IPS DF 6.9 (cell line): ENCODE measurements around the gene RNU2-63P.
"Not testable (repeated sequence)": the region's sequence is repeated elsewhere in the genome, so short reads cannot be mapped to it uniquely, and the experiment has no call there.

Source experiments
- DNase-seq: peaks from one replicate; pipeline ENCODE4 v3.0.0-alpha.2; 2013; ENCODE audit warnings: low read depth, low spot score
- H3K27ac ChIP-seq: one replicate; pipeline ENCODE4 v1.5.1; 2013; ENCODE audit warnings: low read length, control low read depth
- H3K27me3 ChIP-seq: 2 replicates; pipeline ENCODE4 v1.6.1; 2013; ENCODE audit warnings: mild to moderate bottlenecking, low read length; ENCODE audit not compliant: control insufficient read depth, insufficient read depth
- H3K36me3 ChIP-seq: 2 replicates; pipeline ENCODE4 v1.6.1; 2013; ENCODE audit warnings: low read length; ENCODE audit not compliant: control insufficient read depth, insufficient read depth
- H3K4me1 ChIP-seq: 2 replicates; pipeline ENCODE4 v1.6.1; 2013; ENCODE audit warnings: low read length; ENCODE audit not compliant: control insufficient read depth, insufficient read depth
- H3K4me3 ChIP-seq: 2 replicates; pipeline ENCODE4 v1.5.1; 2013; ENCODE audit warnings: mild to moderate bottlenecking, low read length
- H3K9me3 ChIP-seq: 2 replicates; pipeline ENCODE4 v1.6.1; 2013; ENCODE audit warnings: low read length, inconsistent platforms; ENCODE audit not compliant: control insufficient read depth, insufficient read depth
- WGBS: extraction: QIAGEN DNeasy Blood & Tissue Kit; methylation state at CpG from one replicate; pipeline ENCODE4 v1.1.7; 2013; ENCODE audit warnings: mixed read lengths, missing lambda C conversion rate; ENCODE audit not compliant: insufficient read length, insufficient coverage; 5-methylcytosine and 5-hydroxymethylcytosine counted together

Gene RNU2-63P

DNA sequence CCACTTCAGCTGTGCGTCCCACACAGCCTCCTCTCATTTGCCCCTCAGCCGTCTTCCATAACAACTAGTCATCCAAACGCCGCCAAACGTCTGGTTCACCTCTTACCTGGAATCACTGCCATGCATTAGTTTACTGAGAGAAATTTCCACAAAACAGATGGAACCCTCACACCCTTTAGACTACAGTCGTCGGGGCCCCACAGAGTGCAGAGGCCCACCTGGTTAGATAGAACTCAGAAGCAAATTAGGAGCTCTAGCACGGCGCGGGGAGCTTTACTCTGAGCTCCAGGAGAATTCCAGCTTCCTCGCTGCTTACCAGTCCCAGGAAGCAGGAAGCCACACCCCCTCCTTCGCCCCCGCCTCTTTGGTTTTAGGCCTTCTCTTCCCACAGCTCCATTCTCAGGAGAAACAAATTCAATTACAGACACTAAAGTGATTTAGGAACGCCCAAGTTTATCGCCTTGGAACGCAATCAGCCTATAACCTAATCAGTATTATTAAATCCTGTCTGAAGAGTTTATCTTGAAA is 9.4 kb downstream of the RNU2-63P start:
- no peaks in the 10 kb centered on the region for H3K36me3 ChIP-seq
- WGBS = no CpG with 5 or more reads among the region's 16 CpGs
- H3K4me3 ChIP-seq = no peak overlapping the region
- H3K9me3 ChIP-seq = no peaks in the 10 kb centered on the region
- H3K27me3 ChIP-seq = no peaks in the 10 kb centered on the region
- no peak for DNase-seq
- no peaks in the 10 kb centered on the region for H3K4me1 ChIP-seq
- no peak overlapping the region for H3K27ac ChIP-seq

DNA sequence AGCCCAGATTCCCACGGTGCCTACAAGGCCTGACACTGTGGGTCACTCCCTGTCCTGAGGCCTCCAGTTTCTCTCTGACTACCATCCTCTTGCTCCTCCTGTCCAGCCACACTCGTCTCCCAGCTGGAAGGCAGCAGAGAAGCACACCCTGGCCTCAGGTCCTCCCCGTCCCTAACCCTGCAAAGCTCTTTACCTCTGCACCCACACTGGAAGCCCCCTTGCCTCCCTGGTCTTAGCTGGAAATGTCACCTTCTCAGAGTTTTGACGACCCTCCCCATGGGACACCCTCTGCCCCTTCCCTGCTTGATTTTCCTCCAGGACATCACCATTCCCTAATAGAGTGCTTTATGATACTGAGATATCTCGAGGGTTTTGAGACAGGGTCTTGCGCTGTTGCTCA is 10.6 kb downstream of the RNU2-63P start:
- no peak for DNase-seq
- Histone ChIP-seq H3K27me3 (no peaks in the 10 kb centered on the region), H3K27ac (no peak overlapping the region), H3K4me1 (no peaks in the 10 kb centered on the region), H3K36me3 (no peaks in the 10 kb centered on the region), H3K9me3 (no peaks in the 10 kb centered on the region), H3K4me3 (no peak overlapping the region)
- WGBS = no CpG with 5 or more reads among the region's 6 CpGs

DNA sequence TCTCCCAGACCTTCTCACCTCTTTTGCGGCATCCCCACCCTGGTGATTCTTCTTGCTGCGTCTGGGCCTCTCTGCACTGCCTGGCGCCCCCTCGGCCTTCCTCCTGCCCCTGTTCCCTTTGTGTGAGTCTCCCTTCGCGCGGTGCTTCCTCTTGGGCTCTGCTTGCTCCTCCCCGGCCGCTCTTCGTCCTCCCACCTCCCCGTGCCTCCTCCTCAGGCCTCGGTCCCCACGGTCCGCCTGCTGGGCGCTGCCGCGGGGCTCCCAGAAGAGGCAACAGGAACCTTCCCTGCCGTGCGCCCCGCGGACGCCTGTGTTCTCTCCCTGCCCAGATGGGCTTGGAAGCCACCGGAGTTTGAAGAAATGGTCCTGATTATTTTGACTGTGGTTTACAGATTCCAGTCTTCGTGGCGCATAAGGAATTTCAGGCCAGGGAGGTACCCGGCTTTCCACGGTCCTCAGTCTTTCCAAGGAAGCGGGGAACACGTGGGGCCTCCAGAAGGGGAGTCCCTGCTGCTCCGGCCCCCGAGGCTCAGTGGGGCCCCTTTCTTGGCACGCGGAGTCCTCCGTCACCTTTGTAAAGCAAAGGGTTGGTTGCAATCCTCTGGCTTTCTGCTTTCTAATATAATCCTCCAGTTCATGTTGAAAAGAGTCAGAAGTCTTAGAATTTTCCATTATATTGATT is 13.1 kb downstream of the RNU2-63P start:
- WGBS = no CpG with 5 or more reads among the region's 34 CpGs
- no peak overlapping the region for H3K27ac ChIP-seq

DNA sequence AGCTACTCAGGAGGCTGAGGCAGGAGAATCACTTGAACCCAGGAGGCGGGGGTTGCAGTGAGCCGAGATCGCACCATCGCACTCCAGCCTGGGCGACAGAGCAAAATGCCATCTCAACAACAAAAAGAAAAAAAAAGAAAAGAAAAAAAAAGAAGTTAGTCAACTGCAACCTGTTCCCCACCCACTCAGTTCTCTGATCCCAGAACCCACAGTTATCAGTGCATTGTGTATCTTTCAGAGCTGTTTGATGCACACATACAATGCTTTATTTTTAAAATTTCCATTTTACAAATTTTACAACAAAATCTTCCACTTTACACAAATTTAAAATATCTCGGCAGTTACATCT is 14.0 kb downstream of the RNU2-63P start:
- H3K4me1 ChIP-seq = no peaks in the 10 kb centered on the region
- no peaks in the 10 kb centered on the region for H3K9me3 ChIP-seq
- H3K36me3 ChIP-seq = no peaks in the 10 kb centered on the region
- H3K27ac ChIP-seq = no peak overlapping the region
- no peak overlapping the region for H3K4me3 ChIP-seq
- WGBS = 100% methylated on average over 1 of the region's 6 CpGs
- H3K27me3 ChIP-seq = no peaks in the 10 kb centered on the region
- DNase-seq = no peak

More for the DNA sequence above, 13.1 kb downstream of the RNU2-63P start:
- H3K4me3 ChIP-seq = no peak overlapping the region
- DNase-seq = no peak
- H3K27me3 ChIP-seq = no peaks in the 10 kb centered on the region
- H3K36me3 ChIP-seq = no peaks in the 10 kb centered on the region
- no peaks in the 10 kb centered on the region for H3K9me3 ChIP-seq
- no peaks in the 10 kb centered on the region for H3K4me1 ChIP-seq

DNA sequence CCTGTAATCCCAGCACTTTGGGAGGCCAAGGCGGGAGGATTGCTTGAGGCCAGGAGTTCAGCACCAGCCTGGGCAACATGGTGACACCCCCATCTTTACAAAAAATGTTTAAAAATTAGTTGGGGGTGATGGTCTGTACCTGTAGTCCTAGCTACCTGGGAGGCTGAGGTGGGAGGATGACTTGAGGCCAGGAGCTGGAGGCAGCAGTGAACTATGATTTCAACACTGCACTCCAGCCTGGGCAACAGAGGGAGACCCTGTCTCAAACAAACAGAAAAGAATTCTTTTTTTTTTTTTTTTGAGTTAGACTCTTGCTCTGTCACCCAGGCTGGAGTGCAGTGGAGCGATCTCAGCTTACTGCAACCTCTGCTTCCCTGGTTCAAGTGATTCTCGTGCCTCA is 15.9 kb downstream of the RNU2-63P start:
- not testable (repeated sequence) for H3K27me3 ChIP-seq, DNase-seq, H3K36me3 ChIP-seq, H3K4me1 ChIP-seq, H3K4me3 ChIP-seq, H3K27ac ChIP-seq, H3K9me3 ChIP-seq
- no CpG with 5 or more reads among the region's 3 CpGs for WGBS

DNA sequence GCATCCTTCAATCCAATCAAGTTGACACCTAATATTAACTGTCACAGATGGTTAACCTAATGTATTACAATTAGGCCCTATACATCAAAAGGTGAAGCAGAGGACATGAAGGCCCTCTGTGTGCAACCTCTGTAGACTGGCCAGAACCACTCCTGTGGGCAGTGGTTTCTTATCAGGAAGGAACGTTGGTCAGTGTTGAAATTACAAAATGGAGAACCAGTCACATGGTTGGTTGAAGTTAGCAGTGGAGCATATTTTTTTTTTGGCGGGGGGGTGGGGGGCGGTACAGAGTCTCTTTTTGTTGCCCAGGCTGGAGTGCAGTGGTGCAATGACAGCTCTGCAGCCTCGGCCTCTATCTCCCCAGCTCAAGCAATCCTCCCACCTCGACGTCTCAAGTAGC is 19.8 kb downstream of the RNU2-63P start:
- Histone ChIP-seq H3K27ac (no peak overlapping the region), H3K27me3 (no peaks in the 10 kb centered on the region), H3K36me3 (no peaks in the 10 kb centered on the region), H3K4me1 (no peaks in the 10 kb centered on the region), H3K9me3 (no peaks in the 10 kb centered on the region), H3K4me3 (no peak overlapping the region)
- DNase-seq = no peak
- no CpG with 5 or more reads among the region's 6 CpGs for WGBS

DNA sequence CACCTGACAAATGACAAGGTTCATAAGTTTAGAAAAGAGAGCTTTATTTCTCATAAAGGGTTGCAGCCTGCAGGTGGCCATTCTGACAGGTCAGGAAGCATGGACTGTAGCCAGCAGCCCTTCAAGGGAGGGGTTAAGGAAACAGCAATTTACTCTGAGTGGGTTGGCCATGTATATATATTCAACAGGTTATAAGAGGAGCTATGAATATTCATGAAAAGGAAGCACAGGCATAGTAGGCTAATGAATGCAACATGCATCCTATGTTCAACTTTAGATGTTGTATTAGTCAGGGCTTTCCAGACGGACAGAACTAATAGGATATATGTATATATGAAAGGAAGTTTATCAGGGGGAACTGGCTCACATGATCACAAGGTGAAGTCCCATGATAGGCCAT is 20.6 kb downstream of the RNU2-63P start:
- H3K9me3 ChIP-seq = no peaks in the 10 kb centered on the region
- no peak overlapping the region for H3K27ac ChIP-seq
- DNase-seq = no peak
- H3K27me3 ChIP-seq = no peaks in the 10 kb centered on the region
- H3K4me3 ChIP-seq = no peak overlapping the region
- no peaks in the 10 kb centered on the region for H3K36me3 ChIP-seq
- no peaks in the 10 kb centered on the region for H3K4me1 ChIP-seq
- WGBS = no CpG with 5 or more reads among the region's 1 CpG

DNA sequence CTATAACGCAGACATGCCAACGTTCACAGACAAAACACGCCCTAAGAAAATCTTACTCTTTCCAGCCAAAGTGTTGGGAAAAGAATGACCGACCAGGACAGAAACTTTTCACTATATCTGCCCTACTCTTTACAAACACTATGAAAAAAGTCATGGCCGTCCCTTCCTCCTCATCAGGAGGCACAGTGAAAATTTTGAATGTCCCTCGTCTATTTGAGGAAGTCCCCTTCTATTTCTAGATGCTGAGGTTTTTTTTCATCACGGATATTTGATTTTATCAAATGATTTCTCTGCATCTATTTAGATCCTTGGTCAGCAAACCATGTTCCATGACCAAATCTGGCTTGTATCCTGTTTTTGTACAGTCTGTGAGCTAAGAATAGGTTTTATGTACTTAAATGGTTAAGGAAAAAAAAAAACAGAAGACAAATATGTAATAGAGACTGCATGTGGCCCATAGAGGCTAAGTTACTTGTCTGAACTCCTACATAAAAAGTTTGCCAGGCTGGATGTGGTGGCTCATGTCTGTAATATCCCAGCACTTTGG is 22.0 kb downstream of the RNU2-63P start:
- H3K36me3 ChIP-seq, H3K9me3 ChIP-seq, H3K4me1 ChIP-seq, H3K27me3 ChIP-seq, DNase-seq, H3K4me3 ChIP-seq, H3K27ac ChIP-seq: not testable (repeated sequence)
- WGBS = no CpG with 5 or more reads among the region's 7 CpGs

DNA sequence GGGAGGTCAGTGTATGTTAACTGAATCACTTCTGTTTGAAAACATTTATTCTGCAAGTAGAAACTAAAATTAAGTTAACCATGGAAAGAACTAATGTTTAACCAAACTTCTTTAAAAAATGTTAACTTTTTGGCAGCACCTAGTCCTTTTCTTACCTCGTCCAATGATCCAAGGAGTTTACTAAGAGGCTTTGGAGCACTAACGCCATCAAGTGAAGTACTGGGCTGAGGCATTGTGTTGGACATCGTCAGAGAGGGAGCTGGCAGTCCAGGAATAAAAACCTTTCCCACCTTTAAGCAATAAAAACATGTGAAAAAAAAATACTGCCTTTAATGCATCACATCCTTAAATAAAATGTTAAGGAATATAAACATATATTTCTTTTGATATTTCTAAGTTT is 23.8 kb downstream of the RNU2-63P start:
- no CpG with 5 or more reads among the region's 3 CpGs for WGBS
- not testable (repeated sequence) for H3K9me3 ChIP-seq, H3K4me3 ChIP-seq, H3K36me3 ChIP-seq, H3K27me3 ChIP-seq, H3K27ac ChIP-seq, H3K4me1 ChIP-seq, DNase-seq

DNA sequence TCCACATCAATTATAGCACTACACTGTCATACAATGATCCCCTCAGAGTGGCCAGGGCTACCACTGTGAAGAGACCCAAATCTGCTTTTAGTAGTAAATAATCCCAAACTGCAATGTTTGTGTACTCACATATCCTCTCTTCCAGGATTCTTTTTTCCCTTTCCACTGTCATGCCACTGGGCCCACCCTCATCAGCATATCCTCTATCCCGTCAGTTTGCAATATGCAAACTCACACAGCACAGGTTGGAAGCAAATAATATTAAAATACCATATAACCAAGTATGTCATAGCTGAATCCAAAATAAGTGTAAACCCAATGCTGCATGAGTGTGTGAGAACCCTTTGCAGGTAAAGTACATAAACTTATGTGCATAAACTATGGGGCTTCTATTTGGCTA is 28.9 kb downstream of the RNU2-63P start:
- no CpG with 5 or more reads among the region's 1 CpG for WGBS
- not testable (repeated sequence) for H3K4me3 ChIP-seq, H3K9me3 ChIP-seq, H3K36me3 ChIP-seq, H3K27me3 ChIP-seq, H3K27ac ChIP-seq, DNase-seq, H3K4me1 ChIP-seq

DNA sequence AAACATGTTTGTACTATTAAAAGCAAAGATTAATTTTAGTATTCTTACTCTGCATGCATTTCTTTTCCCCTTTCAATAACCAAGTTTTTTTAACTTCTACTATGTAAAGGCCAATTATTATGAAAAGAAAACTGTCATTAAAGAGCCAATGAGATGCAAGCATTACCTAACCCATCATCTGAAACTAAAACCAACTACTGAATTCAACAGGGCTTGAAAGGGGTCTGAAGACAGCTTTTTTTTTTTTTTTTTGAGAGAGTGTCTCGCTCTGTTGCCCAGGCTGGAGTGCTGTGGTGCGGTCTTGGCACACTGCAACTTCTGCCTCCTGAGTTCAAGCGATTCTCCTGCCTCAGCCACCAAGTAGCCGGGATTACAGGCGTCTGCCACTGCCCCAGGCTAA is 30.4 kb downstream of the RNU2-63P start:
- WGBS = no CpG with 5 or more reads among the region's 5 CpGs
- not testable (repeated sequence) for DNase-seq, H3K36me3 ChIP-seq, H3K27ac ChIP-seq, H3K4me1 ChIP-seq, H3K4me3 ChIP-seq, H3K27me3 ChIP-seq, H3K9me3 ChIP-seq
